ENCODE results near the gene LRRC10.

Gene LRRC10

DNA sequence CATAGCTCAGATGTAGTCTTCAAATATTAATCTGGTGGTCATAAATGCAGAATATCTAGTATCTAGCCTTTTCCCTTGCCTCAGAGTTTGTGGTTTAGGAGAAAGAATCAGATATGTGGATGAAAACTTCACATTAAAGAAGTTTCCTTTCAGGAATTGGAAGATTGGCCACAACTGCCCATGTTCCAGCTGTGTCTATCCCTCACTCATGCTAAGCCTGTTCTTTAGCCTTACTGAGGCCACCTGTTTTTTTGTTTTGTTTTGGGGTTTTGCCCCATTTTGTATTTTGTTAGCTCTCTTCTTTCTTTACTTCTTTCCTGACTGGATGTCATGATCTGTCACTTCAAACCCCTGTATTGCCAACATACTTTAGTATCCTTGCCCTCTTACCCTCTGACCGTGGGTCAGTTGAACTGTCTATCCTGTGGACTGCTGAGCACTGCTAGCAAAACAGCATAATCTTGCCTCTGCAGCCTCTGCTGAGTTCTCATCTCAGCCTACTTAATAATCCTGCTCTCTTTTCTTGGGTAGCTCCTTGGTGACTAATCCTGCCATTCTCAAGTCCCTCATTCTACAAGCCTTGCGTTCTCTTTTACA, 47.4 kb downstream of the LRRC10 start:
- DNase-seq = no peak
